ENCODE measurements around the gene FASN.

DNA sequence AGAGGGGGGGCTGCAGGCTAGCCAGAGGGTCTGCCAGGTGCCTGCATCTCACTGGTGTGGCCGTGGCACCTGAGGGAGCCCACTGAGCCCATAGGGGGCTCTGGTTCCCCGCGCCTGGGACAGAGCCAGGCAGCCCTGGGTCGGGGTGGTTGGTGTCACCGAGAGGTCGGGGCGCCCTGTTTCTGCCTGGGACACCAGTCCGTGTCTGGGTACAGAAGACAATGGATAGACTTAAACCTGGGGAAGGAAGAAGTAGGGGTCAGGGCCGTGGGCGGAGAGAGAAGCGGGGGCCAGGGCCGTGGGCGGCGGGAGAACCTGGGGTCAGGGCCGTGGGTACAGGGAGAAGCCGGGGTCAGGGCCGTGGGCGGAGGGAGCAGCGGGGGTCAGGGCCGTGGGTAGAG is 49.5 kb downstream of the FASN start:
- TF ChIP-seq CTCF (IDR thresholded peaks at IDR 0.05): no peak
- TF ChIP-seq ZFX (IDR thresholded peaks at IDR 0.05; ENCODE audit: borderline replicate concordance): no peak
